Suprapubic skin (tissue), 3 donors: ENCODE results near the gene CD72.

ENCODE experiments used
- POLR2A ChIP-seq, 2 donors: fragments of 450-650 bp; IDR thresholded peaks; one replicate each; pipeline ENCODE4 v1.6.1; 2017; ENCODE audit warnings: antibody characterized with exemption in 2 of 2, mild to moderate bottlenecking in 2 of 2, moderate library complexity in 2 of 2
- TF ChIP-seq, protein P1 (sequence below), 2 donors: fragments of 200-600 bp in 1 of 2; fragments of 450-650 bp in 1 of 2; sonication (generic) in 1 of 2; IDR thresholded peaks; one replicate each; pipeline ENCODE4 v1.5.1; 2016 to 2019; ENCODE audit warnings: antibody characterized with exemption in 2 of 2, mild to moderate bottlenecking in 1 of 2, moderate library complexity in 1 of 2

DNA sequence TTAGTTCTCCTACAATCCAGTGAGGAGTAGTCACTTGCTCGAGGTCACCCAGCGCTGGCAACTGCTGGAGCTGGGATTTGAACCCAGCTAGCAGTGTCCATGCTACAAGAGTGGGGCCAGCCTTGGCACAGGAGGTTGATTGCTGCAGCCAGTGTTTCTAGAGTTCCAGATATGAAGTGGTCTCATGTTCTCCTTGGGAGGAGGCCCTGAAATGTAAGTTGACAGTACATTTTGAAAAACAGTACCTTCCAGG lies 40.7 kb upstream of the CD72 start:
- TF ChIP-seq, protein P1, sequence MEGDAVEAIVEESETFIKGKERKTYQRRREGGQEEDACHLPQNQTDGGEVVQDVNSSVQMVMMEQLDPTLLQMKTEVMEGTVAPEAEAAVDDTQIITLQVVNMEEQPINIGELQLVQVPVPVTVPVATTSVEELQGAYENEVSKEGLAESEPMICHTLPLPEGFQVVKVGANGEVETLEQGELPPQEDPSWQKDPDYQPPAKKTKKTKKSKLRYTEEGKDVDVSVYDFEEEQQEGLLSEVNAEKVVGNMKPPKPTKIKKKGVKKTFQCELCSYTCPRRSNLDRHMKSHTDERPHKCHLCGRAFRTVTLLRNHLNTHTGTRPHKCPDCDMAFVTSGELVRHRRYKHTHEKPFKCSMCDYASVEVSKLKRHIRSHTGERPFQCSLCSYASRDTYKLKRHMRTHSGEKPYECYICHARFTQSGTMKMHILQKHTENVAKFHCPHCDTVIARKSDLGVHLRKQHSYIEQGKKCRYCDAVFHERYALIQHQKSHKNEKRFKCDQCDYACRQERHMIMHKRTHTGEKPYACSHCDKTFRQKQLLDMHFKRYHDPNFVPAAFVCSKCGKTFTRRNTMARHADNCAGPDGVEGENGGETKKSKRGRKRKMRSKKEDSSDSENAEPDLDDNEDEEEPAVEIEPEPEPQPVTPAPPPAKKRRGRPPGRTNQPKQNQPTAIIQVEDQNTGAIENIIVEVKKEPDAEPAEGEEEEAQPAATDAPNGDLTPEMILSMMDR (IDR thresholded peaks at IDR 0.05) = no peak
- no peak for TF ChIP-seq POLR2A (IDR thresholded peaks at IDR 0.05)
